ENCODE results near the gene PDZD2.
A peak's percentile ranks its signal among the peaks of the same experiment; 100 is the strongest.
"Not testable (repeated sequence)": the region's sequence is repeated elsewhere in the genome, so short reads cannot be mapped to it uniquely, and the experiment has no call there.

Gene PDZD2

DNA sequence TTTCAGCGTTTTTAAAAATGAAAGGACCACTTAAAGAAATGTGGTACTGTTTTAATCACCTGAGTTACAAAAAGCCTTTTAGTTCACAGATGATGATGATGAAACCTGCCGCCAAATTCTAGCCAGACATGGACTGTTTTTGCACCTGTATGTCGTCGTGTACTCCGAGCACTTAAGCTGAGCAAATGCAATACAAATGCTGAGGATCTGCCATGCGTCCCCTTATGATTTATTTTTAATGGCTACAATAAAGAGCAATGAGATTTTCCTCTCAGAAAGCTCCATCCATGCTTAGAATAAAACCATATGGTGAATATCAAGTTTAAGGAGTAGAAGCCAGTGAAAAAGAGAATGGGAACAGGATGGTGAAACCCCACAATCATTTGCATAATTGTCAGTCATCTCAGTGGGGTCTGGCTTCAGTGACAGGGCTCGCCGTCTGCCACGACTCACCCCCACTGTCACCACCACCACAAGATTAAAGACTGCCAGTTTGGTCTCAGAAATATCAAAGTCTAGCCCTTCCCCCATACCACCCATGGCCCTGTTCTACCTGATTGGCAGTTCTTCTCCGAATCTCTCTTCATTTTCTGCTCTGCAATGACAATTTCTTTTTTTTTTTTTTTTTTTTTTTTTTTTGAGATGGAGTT, 375.3 kb downstream of the PDZD2 start:
- DNase-seq (ENCODE audit: low spot score) = no peak

DNA sequence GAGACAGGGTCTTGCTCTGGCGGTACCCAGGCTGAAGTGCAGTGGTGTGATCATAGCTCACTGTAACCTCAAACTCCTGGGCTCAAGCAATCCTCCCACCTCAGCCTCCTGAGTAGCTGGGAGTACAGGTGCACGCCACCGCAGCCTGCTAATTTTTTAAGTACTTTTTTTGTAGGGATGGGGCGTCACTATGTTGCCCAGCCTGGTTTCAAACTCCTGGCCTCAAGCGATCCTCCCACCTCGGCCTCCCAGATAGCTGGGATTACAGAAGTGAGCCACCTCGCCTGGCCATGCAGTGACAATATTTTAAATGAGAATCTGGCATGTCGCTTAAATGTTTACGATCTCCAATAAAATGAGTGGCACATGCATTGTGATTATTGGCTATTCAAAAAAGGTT, 376.3 kb downstream of the PDZD2 start:
- DNase-seq (ENCODE audit: low spot score) = not testable (repeated sequence)

DNA sequence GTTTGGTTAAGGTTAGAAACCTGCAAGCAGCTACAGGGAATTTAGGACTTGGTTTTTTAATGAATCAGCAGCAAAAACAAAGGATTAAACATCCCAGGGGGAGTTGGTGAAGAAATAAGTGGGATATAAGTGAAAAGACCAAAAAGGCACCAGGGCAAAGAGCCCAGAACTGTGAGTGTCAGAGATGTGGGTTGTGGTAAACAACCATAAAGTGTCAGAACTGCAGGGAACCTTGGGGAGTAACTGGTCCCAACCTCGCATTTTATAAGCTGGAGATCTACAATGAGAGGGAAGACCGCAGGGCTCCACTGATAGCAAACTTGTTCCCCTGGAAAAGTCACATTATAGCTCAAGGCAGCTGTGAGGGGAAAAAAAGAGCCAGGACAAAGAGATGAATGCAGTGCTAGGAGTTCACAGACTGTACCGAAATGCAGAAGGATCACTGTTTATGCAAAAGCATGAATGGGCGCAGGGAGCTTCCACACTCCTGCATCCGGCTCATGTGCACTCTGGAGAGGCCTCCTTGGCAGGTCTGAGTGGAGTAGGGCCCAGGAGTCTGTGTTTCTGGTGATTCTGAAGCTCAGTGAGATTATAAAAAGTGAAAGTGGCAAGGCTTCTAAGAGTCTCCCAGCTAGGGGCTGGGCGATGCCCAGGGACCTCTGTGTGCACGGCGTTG, 378.9 kb downstream of the PDZD2 start:
- DNase-seq (ENCODE audit: low spot score) = no peak

DNA sequence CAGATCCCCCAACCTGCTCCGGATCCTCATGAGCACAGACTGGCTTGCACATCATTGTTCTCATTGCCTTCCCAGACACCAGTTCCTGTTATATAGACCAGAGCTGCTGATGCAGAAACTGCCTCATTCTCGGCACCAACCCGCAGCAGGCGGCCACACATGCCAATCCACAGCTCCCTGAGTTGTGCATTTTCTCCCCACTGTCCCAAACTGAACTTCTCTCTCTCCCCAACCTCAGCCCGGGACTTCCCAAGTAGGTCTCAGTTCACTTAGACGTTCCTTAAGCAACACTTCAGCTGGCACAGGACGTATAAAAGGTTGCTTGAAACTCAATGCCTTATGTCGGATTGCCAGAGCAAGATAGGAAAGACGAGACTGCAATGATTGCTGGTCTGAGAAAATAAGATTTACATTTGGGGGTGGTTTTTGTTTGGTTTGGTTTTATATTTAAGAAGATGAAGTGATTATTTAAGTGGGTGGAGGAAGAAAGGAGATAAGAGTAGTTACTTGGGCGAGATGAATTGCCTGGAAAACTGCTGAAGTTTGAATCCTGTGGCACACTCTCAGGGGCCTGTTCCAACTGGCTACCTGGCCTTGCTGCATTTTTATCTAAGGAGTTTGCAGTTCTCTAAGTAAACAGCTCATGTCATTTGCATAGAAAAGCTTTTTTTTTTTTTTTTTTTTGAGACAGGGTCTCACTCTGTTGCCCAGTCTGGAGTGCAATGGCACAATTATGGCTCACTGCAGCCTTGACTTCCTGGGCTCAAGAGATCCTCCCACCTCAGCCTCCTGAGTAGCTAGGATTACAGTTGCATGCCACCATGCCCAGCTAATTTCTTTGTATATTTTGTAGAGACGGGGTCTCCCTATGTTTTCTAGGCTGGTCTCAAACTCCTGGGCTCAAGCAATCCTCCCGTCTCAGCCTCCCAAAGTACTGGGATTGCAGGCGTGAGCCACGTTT, 379.8 kb downstream of the PDZD2 start:
- DNase-seq (ENCODE audit: low spot score) = no peak

DNA sequence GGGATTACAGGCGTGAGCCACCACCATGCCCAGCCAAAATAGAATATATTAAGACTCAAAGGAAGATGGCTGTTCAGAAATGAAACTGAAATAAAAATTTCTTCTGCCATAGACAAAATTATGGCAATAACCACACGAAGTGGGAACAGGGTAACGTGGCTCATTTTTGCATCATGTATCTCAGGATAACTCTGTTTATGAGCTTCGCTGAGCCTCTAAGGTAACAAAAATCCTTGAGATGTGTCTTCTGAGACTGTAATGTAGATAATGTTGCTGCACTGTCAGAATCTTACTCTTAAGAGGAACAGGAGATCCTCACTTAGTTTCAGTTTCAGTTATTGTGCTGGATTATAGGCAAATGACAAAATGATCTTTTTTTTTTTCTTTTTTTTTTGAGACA, 381.3 kb downstream of the PDZD2 start:
- DNase-seq (ENCODE audit: low spot score) = no peak

DNA sequence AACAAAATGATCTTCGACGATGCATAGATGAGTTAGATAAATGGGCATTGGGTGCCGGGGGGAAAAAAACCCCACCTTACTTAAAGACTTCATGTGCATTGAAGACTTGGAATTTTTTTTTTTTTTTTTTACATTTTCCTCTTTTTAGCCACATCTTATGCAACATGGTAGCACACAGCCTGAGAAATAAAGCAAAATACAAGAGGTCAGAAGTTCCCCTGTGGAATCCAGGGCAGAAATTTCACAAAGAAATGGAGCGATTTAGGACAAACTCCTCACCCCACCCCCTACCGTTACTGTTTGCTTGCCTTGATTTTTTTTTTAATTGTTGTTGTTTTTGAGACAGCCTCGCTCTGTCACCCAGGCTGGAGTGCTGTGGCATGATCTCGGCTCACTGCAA, 382.0 kb downstream of the PDZD2 start:
- no peak for DNase-seq (ENCODE audit: low spot score)

DNA sequence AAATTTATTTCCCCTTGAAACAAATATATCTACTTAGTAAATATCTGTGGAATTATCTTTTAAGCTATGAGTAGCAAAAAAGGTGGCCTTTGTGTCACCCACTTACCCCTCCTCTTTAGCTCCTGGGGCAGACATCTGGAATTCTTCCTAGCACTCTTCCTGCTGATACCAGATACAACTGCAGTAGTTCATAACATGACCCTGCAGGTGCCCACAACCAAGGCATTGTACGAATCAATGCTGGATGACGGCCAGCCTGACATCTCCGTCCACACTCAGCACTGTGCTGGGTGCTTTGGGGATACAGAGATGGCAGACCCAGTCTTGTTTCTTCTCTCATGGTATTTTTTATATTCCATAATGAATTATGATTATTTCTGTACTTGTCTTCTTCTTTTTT, 382.8 kb downstream of the PDZD2 start:
- no peak for DNase-seq (ENCODE audit: low spot score)

DNA sequence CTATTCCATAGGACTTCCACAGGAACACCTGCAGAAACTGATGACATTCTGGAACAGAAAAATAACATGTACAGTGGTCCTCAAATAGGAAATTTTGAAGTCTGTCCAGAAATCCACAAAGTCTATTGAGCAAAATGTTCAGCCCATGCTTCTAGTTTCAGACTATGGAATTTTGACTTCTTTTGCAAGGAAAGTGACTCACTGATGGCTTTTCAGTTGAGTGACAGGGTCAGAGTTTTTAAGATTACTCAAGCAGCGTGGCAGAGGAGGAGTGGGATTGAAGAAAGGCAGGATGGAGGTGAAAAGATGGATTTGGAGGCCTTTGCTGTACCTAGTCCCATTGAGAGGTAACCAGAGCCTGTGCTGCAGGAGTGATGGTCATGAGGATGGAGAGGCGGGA, 383.7 kb downstream of the PDZD2 start:
- DNase-seq (ENCODE audit: low spot score) = no peak

DNA sequence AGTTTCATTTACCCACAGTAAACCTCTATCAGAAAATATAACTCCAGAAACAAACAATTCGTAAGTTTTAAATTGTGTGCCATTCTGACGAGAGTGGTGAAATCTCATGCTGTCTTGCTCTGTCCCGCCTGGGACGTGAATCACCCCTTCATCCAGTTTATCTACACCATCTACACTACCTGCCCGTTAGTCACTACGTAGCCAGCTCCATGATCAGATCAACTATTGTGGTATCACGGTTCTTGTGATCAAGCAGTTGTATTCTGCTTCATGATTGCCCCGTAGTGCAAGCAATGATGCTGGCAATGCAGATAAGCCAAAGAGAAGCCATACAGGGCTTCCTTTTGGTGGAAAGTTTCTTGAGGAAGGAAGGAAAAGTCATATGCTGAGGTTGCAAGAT, 384.9 kb downstream of the PDZD2 start:
- DNase-seq (ENCODE audit: low spot score) = no peak

DNA sequence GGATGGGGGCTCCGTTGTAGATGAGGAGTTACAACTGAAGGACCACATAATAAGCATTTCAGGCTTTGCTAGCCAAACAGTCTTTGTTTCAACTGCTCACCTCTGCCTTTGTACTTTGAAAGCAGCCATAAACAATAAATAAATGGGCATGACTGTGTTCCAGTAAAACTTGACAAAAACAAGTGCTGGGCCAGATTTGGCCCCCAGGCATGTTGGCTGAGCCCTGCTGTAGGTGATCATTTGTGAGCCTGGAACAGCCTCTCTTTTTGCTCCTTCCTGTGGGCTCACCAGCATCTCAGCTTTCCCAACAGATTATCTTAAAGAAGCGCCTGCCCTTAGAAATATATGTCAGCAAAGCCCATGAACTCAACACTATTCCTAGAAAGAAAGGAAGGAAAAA, 385.8 kb downstream of the PDZD2 start:
- no peak for DNase-seq (ENCODE audit: low spot score)

DNA sequence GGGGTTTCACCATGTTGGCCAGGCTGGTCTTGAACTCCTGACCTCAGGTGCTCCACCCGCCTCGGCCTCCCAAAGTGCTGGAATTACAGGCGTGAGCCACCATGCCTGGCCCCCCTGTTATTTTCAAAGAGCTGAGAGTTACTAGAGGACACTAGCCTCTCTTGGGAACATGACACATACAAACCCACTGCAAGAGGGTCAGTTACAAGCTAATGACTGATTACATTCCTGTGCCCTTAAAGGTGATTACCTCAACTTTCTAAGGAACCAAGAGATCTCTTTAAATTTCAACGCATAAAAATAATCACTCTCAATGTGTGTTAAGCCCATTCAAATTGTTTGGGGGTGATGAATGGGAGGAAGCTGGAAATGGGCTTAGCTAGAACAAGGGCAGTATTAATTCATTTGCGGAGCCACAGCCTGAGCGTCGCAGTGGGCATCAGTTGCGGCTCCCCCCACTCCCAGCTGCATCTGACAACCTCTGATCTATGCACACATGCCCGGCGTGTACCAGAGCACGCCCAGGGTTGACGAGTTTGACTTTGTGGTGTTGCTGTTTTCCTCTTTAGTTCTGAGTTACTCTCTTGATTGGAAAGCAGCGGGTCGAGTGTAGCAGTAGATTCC, 388.3 kb downstream of the PDZD2 start:
- DNase-seq (ENCODE audit: low spot score) = no peak

DNA sequence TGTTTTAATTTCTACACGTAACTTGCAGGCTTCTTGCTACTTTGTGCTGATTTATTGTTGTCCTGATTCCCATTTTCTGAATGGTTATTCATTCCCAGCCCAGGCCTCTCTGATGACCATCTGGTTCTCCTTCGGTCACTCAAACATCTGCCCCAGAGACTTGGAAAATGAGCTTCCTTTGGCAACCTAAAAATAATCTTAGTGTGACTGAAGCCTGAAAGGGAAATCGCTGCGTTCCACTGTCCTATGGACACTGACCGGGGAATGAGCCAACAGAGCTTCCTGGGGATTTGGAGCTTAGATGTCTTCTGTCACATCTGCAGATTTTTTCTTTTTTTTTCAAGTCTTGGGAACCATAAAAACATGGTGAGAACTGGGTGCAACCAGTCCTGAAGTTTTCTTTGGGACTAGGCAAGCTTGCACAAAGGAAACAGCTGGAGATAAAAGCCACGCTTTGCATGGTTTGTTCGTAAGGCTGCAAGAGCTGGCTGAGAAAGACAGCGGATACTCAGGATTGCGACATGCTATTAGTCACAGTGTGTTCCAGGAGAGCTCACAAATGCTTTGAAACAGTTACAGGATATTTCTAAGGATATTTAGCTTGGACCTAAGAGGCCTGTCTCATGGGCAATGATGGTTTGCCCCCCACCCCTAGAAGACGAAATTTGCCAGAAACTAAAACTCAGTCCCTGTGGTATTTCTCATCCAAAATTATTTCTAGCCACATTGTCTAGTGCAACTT, 389.0 kb downstream of the PDZD2 start:
- peak; percentile 60 for DNase-seq (ENCODE audit: low spot score)

DNA sequence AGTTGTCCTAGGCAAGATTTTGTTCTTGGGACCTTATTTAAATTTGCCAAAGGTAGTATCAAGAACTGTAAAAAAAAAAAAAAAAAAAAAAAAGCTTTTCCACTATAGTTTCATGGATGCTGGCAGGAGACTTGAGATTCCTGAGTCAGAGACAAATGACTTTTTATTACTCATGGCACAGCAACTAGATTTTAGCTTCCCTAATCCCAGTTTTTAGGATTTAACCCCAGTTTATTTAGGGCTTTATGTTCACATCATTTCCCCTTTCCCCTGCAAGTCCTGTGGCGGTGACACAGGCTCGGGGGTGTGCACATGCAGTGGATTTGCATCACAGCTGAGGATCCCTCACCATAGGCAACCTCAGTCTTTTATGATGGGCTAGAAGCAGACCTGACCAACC, 390.3 kb downstream of the PDZD2 start:
- peak; percentile 20 for DNase-seq (ENCODE audit: low spot score)

DNA sequence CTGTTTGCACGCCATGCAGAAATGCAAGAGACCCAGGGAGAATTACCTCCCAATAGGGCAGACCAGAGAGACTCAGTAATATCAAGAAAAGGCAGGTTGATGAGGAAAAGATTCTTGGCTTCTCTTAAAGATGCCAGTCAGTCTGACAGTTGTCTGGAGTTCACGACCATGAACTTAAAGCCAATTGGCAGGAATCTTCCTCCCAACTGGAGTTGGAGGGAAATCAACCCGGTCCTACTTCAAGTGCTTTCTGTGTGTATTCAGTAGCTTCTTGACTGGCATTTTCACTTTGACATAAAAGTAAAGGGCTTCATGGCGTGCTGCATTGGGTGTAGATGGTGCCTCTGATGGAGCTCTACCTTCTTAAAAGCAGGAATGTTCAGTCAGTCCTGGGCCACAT, 390.9 kb downstream of the PDZD2 start:
- no peak for DNase-seq (ENCODE audit: low spot score)

DNA sequence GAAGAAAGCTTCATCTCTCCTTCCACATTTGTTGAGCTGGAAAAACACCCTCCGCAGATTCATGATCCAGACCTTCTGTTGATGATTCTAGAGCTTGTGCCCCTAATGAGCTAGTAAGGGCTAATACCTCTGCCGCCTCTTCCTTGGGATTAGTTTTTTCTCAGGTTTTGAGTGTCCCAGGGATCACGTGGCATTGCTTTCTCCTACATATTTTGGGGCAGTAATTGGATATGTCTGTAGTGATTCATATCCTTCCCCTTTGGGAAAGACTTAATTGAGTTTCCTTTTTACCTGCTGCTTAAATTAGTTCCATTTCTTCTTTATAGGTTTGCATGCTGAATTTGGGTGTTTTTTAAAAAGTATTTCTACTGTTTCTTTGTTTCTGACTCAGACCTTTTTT, 391.3 kb downstream of the PDZD2 start:
- no peak for DNase-seq (ENCODE audit: low spot score)

DNA sequence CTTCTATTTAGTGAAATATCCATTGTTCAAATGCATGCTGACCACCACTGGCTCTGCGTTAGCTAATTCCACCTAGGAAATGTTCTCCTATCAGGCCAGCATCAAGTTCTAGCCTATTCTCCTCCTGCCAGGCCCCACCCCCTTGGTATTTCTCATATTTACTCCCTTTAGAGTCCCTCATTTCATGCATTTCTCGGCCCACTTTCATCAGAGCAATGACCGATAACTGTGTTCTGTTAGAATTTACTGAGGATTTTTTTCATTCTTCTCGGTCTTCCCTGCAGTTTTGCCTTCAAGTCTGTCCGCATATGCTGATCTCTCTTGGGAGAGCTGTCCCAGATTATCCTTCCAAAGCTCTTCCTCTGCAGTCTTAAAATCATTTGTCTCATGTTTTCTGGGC, 391.8 kb downstream of the PDZD2 start:
- DNase-seq (ENCODE audit: low spot score) = no peak

DNA sequence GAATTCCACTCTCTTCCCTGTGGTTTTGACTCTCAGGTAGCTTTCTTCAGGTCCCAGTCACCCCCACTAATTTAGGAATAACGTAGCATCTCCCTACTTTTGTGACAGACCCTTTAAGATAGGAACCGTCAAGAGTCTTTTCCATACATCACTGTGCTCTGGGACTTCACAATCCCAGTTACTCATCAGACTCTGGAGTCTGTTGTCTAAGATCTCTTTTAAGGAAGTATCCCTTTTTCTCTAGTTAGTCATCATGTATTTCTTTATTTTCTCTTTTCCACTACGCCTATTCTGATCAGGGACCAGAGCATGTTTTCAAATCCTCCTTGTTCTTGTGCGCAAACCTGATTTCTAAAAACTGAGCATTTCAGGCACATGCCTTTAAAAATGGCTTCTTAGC, 392.2 kb downstream of the PDZD2 start:
- no peak for DNase-seq (ENCODE audit: low spot score)

DNA sequence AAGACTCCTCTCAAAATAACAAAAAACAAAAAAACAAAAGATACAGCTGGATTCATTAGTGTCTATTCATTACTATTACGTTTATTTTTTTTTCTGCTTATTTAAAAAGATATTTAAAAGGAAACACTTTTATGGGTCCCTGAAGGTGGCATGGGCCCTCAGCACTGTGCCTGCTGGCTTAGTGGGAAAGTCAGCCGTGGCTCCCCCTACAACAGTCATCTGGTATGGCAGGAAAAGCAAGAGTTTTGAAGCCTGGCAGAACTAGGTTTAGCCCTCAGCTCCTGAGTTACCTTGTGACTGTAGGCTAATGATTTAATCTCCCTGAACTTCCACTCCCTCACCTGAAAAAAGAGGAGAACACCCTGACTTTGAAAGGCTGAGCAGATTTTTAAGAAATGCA, 399.6 kb downstream of the PDZD2 start:
- no peak for DNase-seq (ENCODE audit: low spot score)

DNA sequence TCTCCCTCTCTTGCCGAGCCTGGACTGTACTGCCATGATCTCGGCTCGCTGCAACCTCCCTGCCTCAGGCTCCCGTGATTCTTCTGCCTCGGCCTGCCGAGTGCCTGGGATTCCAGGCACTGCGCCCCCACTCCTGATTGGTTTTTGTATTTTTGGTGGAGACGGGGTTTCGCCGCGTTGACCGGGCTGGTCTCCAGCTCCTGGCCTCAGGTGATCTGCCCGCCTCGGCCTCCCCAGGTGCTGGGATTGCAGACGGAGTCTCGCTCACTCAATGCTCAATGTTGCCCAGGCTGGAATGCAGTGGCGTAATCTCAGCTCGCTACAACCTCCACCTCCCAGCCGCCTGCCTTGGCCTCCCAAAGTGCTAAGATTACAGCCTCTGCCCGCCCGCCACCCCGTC, 400.2 kb downstream of the PDZD2 start:
- DNase-seq (ENCODE audit: low spot score) = not testable (repeated sequence)

DNA sequence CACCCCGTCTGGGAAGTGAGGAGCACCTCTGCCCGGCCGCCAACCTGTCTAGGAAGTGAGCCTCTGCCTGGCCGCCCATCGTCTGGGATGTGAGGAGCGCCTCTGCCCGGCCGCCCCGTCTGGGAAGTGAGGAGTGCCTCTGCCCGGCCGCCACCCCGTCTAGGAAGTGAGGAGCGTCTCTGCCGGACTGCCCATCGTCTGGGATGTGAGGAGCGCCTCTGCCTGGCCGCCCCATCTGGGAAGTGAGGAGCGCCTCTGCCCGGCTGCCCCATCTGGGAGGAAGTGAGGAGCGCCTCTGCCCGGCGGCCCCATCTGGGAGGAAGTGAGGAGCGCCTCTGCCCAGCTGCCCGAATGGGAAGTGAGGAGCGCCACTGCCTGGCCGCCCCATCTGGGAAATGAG, 400.7 kb downstream of the PDZD2 start:
- not testable (repeated sequence) for DNase-seq (ENCODE audit: low spot score)

DNA sequence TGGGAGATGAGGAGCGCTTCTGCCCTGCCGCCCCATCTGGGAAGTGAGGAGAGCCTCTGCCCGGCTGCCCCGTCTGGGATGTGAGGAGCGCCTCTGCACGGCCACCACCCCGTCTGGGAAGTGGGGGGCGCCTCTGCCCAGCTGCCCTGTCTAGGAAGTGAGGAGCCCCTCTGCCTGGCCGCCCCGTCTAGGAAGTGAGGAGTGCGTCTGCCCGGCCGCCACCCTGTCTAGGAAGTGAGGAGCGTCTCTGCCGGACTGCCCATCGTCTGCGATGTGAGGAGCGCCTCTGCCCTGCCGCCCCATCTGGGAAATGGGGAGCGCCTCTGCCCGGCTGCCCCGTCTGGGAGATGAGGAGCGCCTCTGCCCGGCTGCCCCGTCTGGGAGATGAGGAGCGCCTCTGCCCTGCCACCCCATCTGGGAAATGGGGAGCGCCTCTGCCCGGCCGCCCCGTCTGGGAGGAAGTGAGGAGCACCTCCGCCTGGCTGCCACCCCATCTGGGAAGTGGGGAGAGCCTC, 401.3 kb downstream of the PDZD2 start:
- DNase-seq (ENCODE audit: low spot score) = not testable (repeated sequence)

DNA sequence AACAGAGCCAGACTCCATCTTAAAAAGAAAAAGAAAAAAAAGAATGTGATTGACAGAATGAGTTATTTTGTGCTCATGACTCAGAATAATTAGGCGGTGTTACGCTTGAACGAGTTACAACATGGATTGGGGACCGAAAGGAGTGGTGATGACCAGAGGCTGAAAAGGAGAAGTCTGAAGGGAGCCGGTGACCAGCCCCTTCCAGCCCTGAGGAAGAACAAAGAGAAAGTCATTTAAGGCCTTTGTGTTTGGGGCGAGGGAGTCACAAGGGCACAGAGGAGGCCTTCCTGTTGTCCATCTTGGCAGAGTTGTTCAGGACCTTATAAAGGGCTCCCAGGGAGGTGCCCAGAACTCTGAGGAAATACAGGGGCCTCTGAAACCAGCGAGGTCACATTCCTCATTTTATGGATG, 403.6 kb downstream of the PDZD2 start:
- DNase-seq (ENCODE audit: low spot score) = no peak

Data from RKO (cell line).